Endothelial cell of umbilical vein (primary cell): ENCODE results near the gene ANKS1B. TPM values are rescaled to one million over a fixed set of nuclear protein-coding genes. Genes with fewer than 3 reads are reported as not detected.

ENCODE experiments used
- BruUV-seq: library from RNA; stranded (reverse); fragments of 400-500 nt; replicated peaks from 2 replicates; lab custom pipeline; 2021; lab: Mats Ljungman, UMichigan
- CTCF ChIA-PET: fragments of 300-600, 350-600 bp; sonication (Branson Sonifier 250); formaldehyde crosslinking; loops from one replicate; lab custom pipeline; 2021; ENCODE audit warnings: antibody characterized with exemption, inconsistent platforms; lab: Charles Lee
- POLR2A ChIA-PET: fragments of 300-600, 350-600 bp; sonication (Branson Sonifier 250); formaldehyde crosslinking; loops from one replicate; lab custom pipeline; 2021; ENCODE audit warnings: antibody characterized with exemption, inconsistent platforms; lab: Charles Lee
- DNase-seq: peaks from one replicate; pipeline ENCODE4 v3.0.0-alpha.2; 2011; ENCODE audit warnings: low read depth, low spot score
- FAIRE-seq: peaks from 2 replicates; lab custom pipeline; 2011; peaks lifted over from hg19 to GRCh38; lab: Jason Lieb, UNC
- H2AFZ ChIP-seq: 2 replicates; pipeline ENCODE4 v1.6.0; 2012; ENCODE audit warnings: low read depth, low read length, control low read depth, inconsistent platforms
- H3K27ac ChIP-seq: 2 replicates; pipeline ENCODE4 v1.5.1; 2011; ENCODE audit warnings: low read depth, mild to moderate bottlenecking, control low read depth, low read length, moderate library complexity; ENCODE audit not compliant: insufficient read depth
- H3K27me3 ChIP-seq, 2 experiments: 2 replicates each; pipeline versions ENCODE4 v1.6.0 to v1.6.1; 2011; ENCODE audit warnings: low read length in 2 of 2, mixed read lengths in 1 of 2; ENCODE audit not compliant: control insufficient read depth in 2 of 2, insufficient read depth in 2 of 2
- H3K36me3 ChIP-seq, 2 experiments: 2 replicates in 1 of 2; 3 replicates in 1 of 2; pipeline ENCODE4 v1.5.1; 2011; ENCODE audit warnings: low read length in 2 of 2, mild to moderate bottlenecking in 1 of 2, moderate library complexity in 1 of 2; ENCODE audit not compliant: control insufficient read depth in 2 of 2, insufficient read depth in 2 of 2; ENCODE audit errors: extremely low read depth in 1 of 2
- H3K4me1 ChIP-seq: 3 replicates; pipeline ENCODE4 v1.5.1; 2011; ENCODE audit warnings: mild to moderate bottlenecking, low read length; ENCODE audit not compliant: control insufficient read depth, insufficient read depth; ENCODE audit errors: extremely low read depth
- H3K4me2 ChIP-seq: 2 replicates; pipeline ENCODE4 v1.6.1; 2011; ENCODE audit warnings: low read length, control low read depth, mixed read lengths; ENCODE audit not compliant: insufficient read depth
- H3K4me3 ChIP-seq, 3 experiments: fragments of 200-600 bp in 1 of 3; sonication (generic), shearing (Covaris generic) in 1 of 3; replicated peaks in 1 of 3; 2 replicates each; pipeline ENCODE4 v1.5.1; 2011 to 2016; ENCODE audit warnings: control low read depth in 3 of 3, low read length in 3 of 3, mild to moderate bottlenecking in 2 of 3, inconsistent platforms in 1 of 3, low read depth in 1 of 3, moderate library complexity in 1 of 3; ENCODE audit not compliant: insufficient read depth in 1 of 3
- H3K79me2 ChIP-seq: 2 replicates; pipeline ENCODE4 v1.6.0; 2012; ENCODE audit warnings: low read length, inconsistent platforms; ENCODE audit not compliant: control insufficient read depth, insufficient read depth
- H3K9ac ChIP-seq: replicated peaks from 2 replicates; pipeline ENCODE3; 2011; ENCODE audit warnings: low read length, control low read depth; ENCODE audit not compliant: insufficient read depth; ENCODE audit errors: extremely low read depth
- H3K9me1 ChIP-seq: replicated peaks from 3 replicates; pipeline ENCODE4 v1.6.0; 2011; ENCODE audit warnings: mild to moderate bottlenecking, low read length; ENCODE audit not compliant: control insufficient read depth, insufficient read depth; ENCODE audit errors: extremely low read depth
- H3K9me3 ChIP-seq: replicated peaks from 2 replicates; pipeline ENCODE4 v1.5.1; 2012; ENCODE audit warnings: low read length, inconsistent platforms; ENCODE audit not compliant: control insufficient read depth, insufficient read depth
- H4K20me1 ChIP-seq: replicated peaks from 2 replicates; pipeline ENCODE3; 2011; ENCODE audit warnings: mild to moderate bottlenecking, low read length; ENCODE audit not compliant: control insufficient read depth, insufficient read depth; ENCODE audit errors: extremely low read depth
- CTCF ChIP-seq, 2 donors: IDR thresholded peaks; 1 replicate in 1 of 2; 2 replicates in 1 of 2; pipeline ENCODE4 v1.5.1; 2011; ENCODE audit warnings: low read length in 2 of 2, mild to moderate bottlenecking in 2 of 2, moderate library complexity in 2 of 2, control low read depth in 1 of 2, inconsistent platforms in 1 of 2, low read depth in 1 of 2; ENCODE audit not compliant: insufficient read depth in 1 of 2; ENCODE audit errors: extremely low read depth in 1 of 2
- EZH2 ChIP-seq: IDR thresholded peaks from 2 replicates; pipeline ENCODE4 v1.6.1; 2012; ENCODE audit warnings: borderline replicate concordance, low read depth, mild to moderate bottlenecking, moderate library complexity, low read length, inconsistent platforms; ENCODE audit not compliant: severe bottlenecking
- FOS ChIP-seq: IDR thresholded peaks from 2 replicates; pipeline ENCODE4 v1.6.1; 2011; ENCODE audit warnings: mild to moderate bottlenecking, low read length, moderate library complexity, borderline replicate concordance; ENCODE audit not compliant: insufficient read depth
- GATA2 ChIP-seq: IDR thresholded peaks from 2 replicates; pipeline ENCODE4 v1.7.0; 2011; ENCODE audit warnings: low read depth, mild to moderate bottlenecking, moderate library complexity, mixed read lengths, low read length; ENCODE audit not compliant: insufficient read length, insufficient read depth
- JUN ChIP-seq: IDR thresholded peaks from 2 replicates; pipeline ENCODE4 v1.6.1; 2011; ENCODE audit warnings: borderline replicate concordance, low read depth; ENCODE audit not compliant: insufficient read length, insufficient read depth
- MAX ChIP-seq: IDR thresholded peaks from 2 replicates; pipeline ENCODE4 v1.6.1; 2011; ENCODE audit not compliant: insufficient read depth, insufficient read length
- MYC ChIP-seq: IDR thresholded peaks from one replicate; pipeline ENCODE4 v1.6.1; 2011; ENCODE audit warnings: mild to moderate bottlenecking, low read depth, low read length
- POLR2A ChIP-seq: IDR thresholded peaks from 2 replicates; pipeline ENCODE4 v1.6.1; 2012; ENCODE audit warnings: low read depth, mild to moderate bottlenecking, control low read depth, low read length
- POLR2AphosphoS5 ChIP-seq: IDR thresholded peaks from 2 replicates; pipeline ENCODE4 v1.6.1; 2012; ENCODE audit warnings: low read depth, mild to moderate bottlenecking, control low read depth, low read length, moderate library complexity; ENCODE audit not compliant: insufficient read depth
- dilution Hi-C: fragments of 300-500 bp; cut with MboI; formaldehyde crosslinking; loops from one replicate; pipeline ENCODE4 v1.15.0; 2019; ENCODE audit warnings: low sequenced_read_pairs; ENCODE audit not compliant: extremely low pct_ligation_motif_present
- intact Hi-C: fragments of 100-400 bp; cut with micrococcal nuclease; formaldehyde crosslinking; loops from one replicate; pipeline ENCODE4 v1.10.0; 2022
- polyA plus RNA-seq, 4 experiments: library from polyadenylated mRNA; depleted of rRNA in 3 of 4; stranded (reverse) in 3 of 4; unstranded in 1 of 4; fragments of >200 nt; gene quantifications; 2 replicates each; pipeline versions ENCODE4 v1.2.1 to v1.2.3, GENCODE V29; 2011 to 2012; ENCODE audit warnings: missing spikeins in 1 of 4
- total RNA-seq: library from RNA; stranded (reverse); gene quantifications from 2 replicates; pipeline ENCODE4 v1.2.3, GENCODE V29; 2021

Gene ANKS1B
- total and polyA plus RNA-seq, 2 donors (not counting 3 experiments of a cell fraction or from before 2014, with no cell fraction given), result 0.15 to 0.38 TPM

DNA sequence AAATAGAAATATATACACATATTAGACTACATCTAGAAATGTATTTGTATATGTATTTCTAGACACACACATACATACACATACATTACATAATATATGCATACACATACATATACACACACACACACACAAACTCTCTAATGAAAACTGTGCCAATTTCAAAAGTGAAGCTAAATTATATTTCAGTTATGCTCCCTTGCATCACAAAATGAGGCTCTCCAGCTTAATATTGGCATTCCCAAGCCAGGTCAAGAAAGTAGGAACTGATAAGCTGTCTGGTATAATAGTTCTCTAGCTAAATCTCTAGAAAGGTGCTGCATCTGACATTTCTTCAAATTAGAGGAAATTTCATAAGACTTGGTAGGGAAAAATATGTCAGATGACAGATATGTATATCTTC, 280.3 kb downstream of the ANKS1B start:
- H3K4me1 ChIP-seq, result no peaks in the 10 kb centered on the region
- H4K20me1 ChIP-seq, result no peaks in the 10 kb centered on the region
- H3K9ac ChIP-seq, result no peak overlapping the region
- no peaks in the 10 kb centered on the region for H3K27me3 ChIP-seq
- H3K27ac ChIP-seq, result no peak overlapping the region
- CTCF ChIA-PET, result no interaction called here
- no peaks in the 10 kb centered on the region for H3K79me2 ChIP-seq
- DNase-seq (no peak), FAIRE-seq (no peak)
- no peak overlapping the region for H2AFZ ChIP-seq
- H3K9me3 ChIP-seq, result peaks cover 2% of the 10 kb centered on the region
- dilution Hi-C loops (no loop called here), intact Hi-C loops (no loop called here)
- H3K9me1 ChIP-seq, result no peaks in the 10 kb centered on the region
- H3K36me3 ChIP-seq, result no peaks in the 10 kb centered on the region
- BruUV-seq, result no TSS peak
- H3K4me2 ChIP-seq, result no peak overlapping the region
- H3K4me3 ChIP-seq, result no peak overlapping the region
- POLR2A ChIA-PET, result no interaction called here
- TF ChIP-seq FOS (no peak), POLR2AphosphoS5 (no peak), POLR2A (no peak), MAX (no peak), JUN (no peak), MYC (no peak), GATA2 (no peak), EZH2 (no peak), CTCF (IDR thresholded peaks at IDR 0.05; ENCODE audit: extremely low read depth in 1 of 2, insufficient read depth in 1 of 2, low read depth in 1 of 2, low read length in 2 of 2) (no peak)
